Fibroblast of villous mesenchyme (primary cell): Measurements from ENCODE around the gene DHPS. TPM values are rescaled to one million over a fixed set of nuclear protein-coding genes. Genes with fewer than 3 reads are reported as not detected.

Source experiments
- DNase-seq: peaks from one replicate; pipeline ENCODE4 v3.0.0-alpha.2; 2010; ENCODE audit warnings: low read depth
- H3K4me3 ChIP-seq: 2 replicates; pipeline ENCODE4 v1.5.1; 2011; ENCODE audit warnings: low read depth, mild to moderate bottlenecking, low read length
- CTCF ChIP-seq: IDR thresholded peaks from 2 replicates; pipeline ENCODE4 v1.5.1; 2012; ENCODE audit warnings: low read depth, mild to moderate bottlenecking, low read length; ENCODE audit not compliant: insufficient read depth
- total RNA-seq: library from RNA; depleted of rRNA; stranded (reverse); fragments of >200 nt; gene quantifications from 2 replicates; pipeline ENCODE4 v1.2.3, GENCODE V29; 2012

The DHPS gene
- total RNA-seq, 1 donor = 50.1 TPM

- H3K4me3 ChIP-seq = peak overlapping the region; percentile 82
- TF ChIP-seq CTCF = no peak
- DNase-seq = no peak
These were observed 13.8 kb upstream of the DHPS start for GRCh38 chr19:12695514-12695913.

GRCh38 chr19:12695096-12695495 lies 13.4 kb upstream of the DHPS start:
- H3K4me3 ChIP-seq = no peak overlapping the region
- DNase-seq = no peak
- no peak for TF ChIP-seq CTCF

GRCh38 chr19:12694641-12695040 lies 13.0 kb upstream of the DHPS start:
- no peak for TF ChIP-seq CTCF
- H3K4me3 ChIP-seq = no peak overlapping the region
- DNase-seq = no peak

- TF ChIP-seq CTCF = no peak
- no peak overlapping the region for H3K4me3 ChIP-seq
- DNase-seq = no peak
These were observed 11.3 kb upstream of the DHPS start for GRCh38 chr19:12692960-12693359.

- DNase-seq = no peak
- no peak overlapping the region for H3K4me3 ChIP-seq
- no peak for TF ChIP-seq CTCF
These were observed 8.0 kb upstream of the DHPS start for GRCh38 chr19:12689581-12690216.

- TF ChIP-seq CTCF = no peak
- DNase-seq = no peak
- H3K4me3 ChIP-seq = no peak overlapping the region
These were observed 7.3 kb upstream of the DHPS start for GRCh38 chr19:12689012-12689411.
